WTC11 (cell line): ENCODE measurements around the gene PADI6. TPM values are rescaled to one million over a fixed set of nuclear protein-coding genes. Genes with fewer than 3 reads are reported as not detected.

Experiments used
- ATAC-seq: fragments of 200-7000 bp; cut with Tn5 transposase; 2 replicates; pipeline ENCODE4 v1.10.0; 2021; ENCODE audit warnings: mild to moderate bottlenecking, moderate library complexity
- CTCF ChIA-PET: fragments of 300-600 bp; sonication (Branson Sonifier 250); formaldehyde crosslinking; loops from one replicate; lab custom pipeline; 2021; ENCODE audit warnings: antibody characterized with exemption; lab: Charles Lee
- POLR2A ChIA-PET: fragments of 350-600 bp; sonication (Branson Sonifier 250); formaldehyde crosslinking; loops from one replicate; lab custom pipeline; 2021; ENCODE audit warnings: antibody characterized with exemption; lab: Charles Lee
- DNase-seq: peaks from one replicate; pipeline ENCODE4 v3.0.0; 2021; ENCODE audit warnings: low spot score
- H3K27ac Mint-ChIP-seq: 2 replicates; pipeline ENCODE4 v1.8.0; 2021; ENCODE audit warnings: mixed read lengths
- H3K27me3 Mint-ChIP-seq: 2 replicates; pipeline ENCODE4 v1.8.0; 2021; ENCODE audit warnings: low read depth, mild to moderate bottlenecking, moderate library complexity, mixed read lengths
- H3K36me3 Mint-ChIP-seq: 2 replicates; pipeline ENCODE4 v1.8.0; 2021; ENCODE audit warnings: mixed read lengths
- H3K4me1 Mint-ChIP-seq: 2 replicates; pipeline ENCODE4 v1.8.0; 2022; ENCODE audit warnings: mixed read lengths
- H3K4me3 Mint-ChIP-seq: 2 replicates; pipeline ENCODE4 v1.8.0; 2021; ENCODE audit warnings: mild to moderate bottlenecking, moderate library complexity, mixed read lengths
- H3K9me3 Mint-ChIP-seq: 2 replicates; pipeline ENCODE4 v1.8.0; 2021; ENCODE audit warnings: mixed read lengths
- FOXK1 ChIP-seq: sonication (generic); formaldehyde crosslinking; IDR thresholded peaks from 2 replicates; pipeline ENCODE4 v1.8.0; 2022; ENCODE audit warnings: mild to moderate bottlenecking, moderate library complexity, missing genetic modification reagents
- GABPB1 ChIP-seq: sonication (generic); formaldehyde crosslinking; IDR thresholded peaks from 2 replicates; pipeline ENCODE4 v1.8.1; 2023; ENCODE audit warnings: mild to moderate bottlenecking, missing genetic modification reagents
- GRHL2 ChIP-seq: fragments of 250-450 bp; sonication (Bioruptor Pico); IDR thresholded peaks from 2 replicates; pipeline ENCODE4 v1.8.0; 2022; ENCODE audit warnings: mild to moderate bottlenecking, moderate library complexity; ENCODE audit not compliant: insufficient replicate concordance, severe bottlenecking
- HMGA2 ChIP-seq: fragments of 250-450 bp; sonication (Bioruptor Pico); IDR thresholded peaks from 2 replicates; pipeline ENCODE4 v1.4.0; 2021; ENCODE audit warnings: mild to moderate bottlenecking, moderate library complexity
- RELA ChIP-seq: sonication (generic); formaldehyde crosslinking; IDR thresholded peaks from 2 replicates; pipeline ENCODE4 v1.8.1; 2022; ENCODE audit warnings: missing genetic modification reagents, mild to moderate bottlenecking, borderline replicate concordance
- RORB ChIP-seq: fragments of 250-450 bp; sonication (Bioruptor Pico); IDR thresholded peaks from 2 replicates; pipeline ENCODE4 v1.9.0; 2021; ENCODE audit warnings: mild to moderate bottlenecking
- ZNF121 ChIP-seq: sonication (generic); formaldehyde crosslinking; IDR thresholded peaks from 2 replicates; pipeline ENCODE4 v1.8.0; 2023; ENCODE audit warnings: missing genetic modification reagents
- ZNF219 ChIP-seq: sonication (generic); formaldehyde crosslinking; IDR thresholded peaks from 2 replicates; pipeline ENCODE4 v1.8.0; 2023; ENCODE audit warnings: missing genetic modification reagents, mild to moderate bottlenecking, borderline replicate concordance
- ZNF317 ChIP-seq: sonication (generic); formaldehyde crosslinking; IDR thresholded peaks from 2 replicates; pipeline ENCODE4 v1.8.1; 2023; ENCODE audit warnings: low read depth, mild to moderate bottlenecking, moderate library complexity, missing genetic modification reagents, borderline replicate concordance
- ZNF671 ChIP-seq: fragments of 250-450 bp; sonication (Bioruptor Pico); IDR thresholded peaks from 2 replicates; pipeline ENCODE4 v1.8.0; 2021; ENCODE audit warnings: mild to moderate bottlenecking
- total RNA-seq: library from RNA; stranded (reverse); gene quantifications from 3 replicates; pipeline ENCODE4 v1.2.3, GENCODE V29; 2021
- TF ChIP-seq, protein P1 (sequence below): sonication (generic); formaldehyde crosslinking; IDR thresholded peaks from 2 replicates; pipeline ENCODE4 v1.8.1; 2022; ENCODE audit warnings: mild to moderate bottlenecking, moderate library complexity, missing genetic modification reagents
- TF ChIP-seq, protein P2 (sequence below): sonication (generic); formaldehyde crosslinking; IDR thresholded peaks from 2 replicates; pipeline ENCODE4 v1.8.1; 2023; ENCODE audit warnings: mild to moderate bottlenecking, missing genetic modification reagents, moderate library complexity
- TF ChIP-seq, protein P3 (sequence below): sonication (generic); formaldehyde crosslinking; IDR thresholded peaks from 2 replicates; pipeline ENCODE4 v1.8.0; 2022; ENCODE audit warnings: mild to moderate bottlenecking, missing genetic modification reagents
- TF ChIP-seq, protein P4 (sequence below): fragments of 250-450 bp; sonication (Bioruptor Pico); IDR thresholded peaks from 2 replicates; pipeline ENCODE4 v1.9.0; 2021; ENCODE audit warnings: mild to moderate bottlenecking

Gene PADI6
- total RNA-seq, 1 experiment from 2014 or later = not detected

DNA sequence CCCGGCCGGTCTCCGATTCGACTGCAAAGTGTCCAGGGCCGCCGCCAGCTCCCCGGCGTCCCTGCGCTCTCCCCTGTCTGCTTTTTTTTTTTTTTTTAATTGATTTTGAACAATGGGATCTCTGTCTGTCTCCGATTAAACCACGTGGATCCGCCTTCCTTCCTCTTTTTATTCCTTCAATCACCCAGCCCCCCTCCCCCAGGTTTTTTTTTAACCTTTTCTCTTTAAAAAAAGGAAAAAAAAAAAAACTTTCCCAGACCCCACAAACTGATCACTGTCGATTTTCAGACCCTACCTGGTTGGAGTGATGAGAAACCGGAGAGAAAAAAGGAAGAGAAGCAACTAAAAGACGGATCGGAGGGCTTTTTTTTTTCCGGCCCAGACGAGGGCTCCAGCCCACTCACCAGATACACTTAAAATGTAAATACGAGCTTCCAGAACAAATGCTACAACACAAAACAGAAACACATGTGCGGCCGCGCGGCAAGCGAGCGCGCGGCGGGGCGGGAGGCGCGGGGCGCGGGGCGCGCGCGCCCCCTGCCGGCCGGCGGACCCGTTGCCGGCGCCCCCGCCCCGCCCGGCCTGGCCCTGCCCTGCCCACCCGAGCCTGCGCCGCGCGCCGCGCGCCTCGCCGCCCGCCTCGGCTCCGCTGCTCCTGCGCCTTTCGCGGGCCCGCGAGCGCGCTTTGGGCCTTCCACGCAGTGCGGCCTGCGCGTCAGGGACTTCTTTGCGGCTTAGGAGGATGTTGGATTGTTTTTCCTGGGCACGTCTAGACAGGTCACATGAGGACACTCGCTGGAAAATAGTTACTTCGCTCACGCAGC is 67.5 kb downstream of the PADI6 start, which contains the start of gene RCC2:
RCC2 (minus strand) TSS at position 428 of the 824 bp plus-strand sequence. CDS start 1,163 bp downstream, outside the sequence.
- CTCF ChIA-PET = interaction anchor here (0.6 to 3.4 kb wide), 14 partner anchors 8 to 104 kb away, joined by 3 to 19 read pairs (median 4); no protein-coding TSS in a partner anchor
- peaks cover 31% of the 10 kb centered on the region for H3K36me3 Mint-ChIP-seq
- TF ChIP-seq, protein P1, sequence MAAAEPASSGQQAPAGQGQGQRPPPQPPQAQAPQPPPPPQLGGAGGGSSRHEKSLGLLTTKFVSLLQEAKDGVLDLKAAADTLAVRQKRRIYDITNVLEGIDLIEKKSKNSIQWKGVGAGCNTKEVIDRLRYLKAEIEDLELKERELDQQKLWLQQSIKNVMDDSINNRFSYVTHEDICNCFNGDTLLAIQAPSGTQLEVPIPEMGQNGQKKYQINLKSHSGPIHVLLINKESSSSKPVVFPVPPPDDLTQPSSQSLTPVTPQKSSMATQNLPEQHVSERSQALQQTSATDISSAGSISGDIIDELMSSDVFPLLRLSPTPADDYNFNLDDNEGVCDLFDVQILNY = 0 out of 2 replicates have a peak, but pooled peaks have one; percentile 35
- TF ChIP-seq HMGA2 (CRISPR knock-in tag) (no peak), ZNF317 (CRISPR knock-in tag) (no peak), RORB (CRISPR knock-in tag) (no peak), GABPB1 (CRISPR knock-in tag) (no peak), ZNF121 (CRISPR knock-in tag) (no peak), FOXK1 (peak; percentile 57; the same call in 1 of the 2 replicates), RELA (CRISPR knock-in tag) (no peak)
- TF ChIP-seq, protein P2, sequence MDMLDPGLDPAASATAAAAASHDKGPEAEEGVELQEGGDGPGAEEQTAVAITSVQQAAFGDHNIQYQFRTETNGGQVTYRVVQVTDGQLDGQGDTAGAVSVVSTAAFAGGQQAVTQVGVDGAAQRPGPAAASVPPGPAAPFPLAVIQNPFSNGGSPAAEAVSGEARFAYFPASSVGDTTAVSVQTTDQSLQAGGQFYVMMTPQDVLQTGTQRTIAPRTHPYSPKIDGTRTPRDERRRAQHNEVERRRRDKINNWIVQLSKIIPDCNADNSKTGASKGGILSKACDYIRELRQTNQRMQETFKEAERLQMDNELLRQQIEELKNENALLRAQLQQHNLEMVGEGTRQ = peak; percentile 44; the same call in 1 of the 2 replicates
- POLR2A ChIA-PET = interaction anchor here (0.7 to 1.7 kb wide), 6 partner anchors 29 to 1736 kb away, joined by 3 to 6 read pairs (median 5); no protein-coding TSS in a partner anchor
- peak within 1 kb of the TSS; percentile 98 for H3K4me3 Mint-ChIP-seq
- peaks cover 57% of the 10 kb centered on the region for H3K4me1 Mint-ChIP-seq
- ATAC-seq = peak; percentile 21
- H3K9me3 Mint-ChIP-seq = no peaks in the 10 kb centered on the region
- peaks cover 10% of the 10 kb centered on the region for H3K27me3 Mint-ChIP-seq
- H3K27ac Mint-ChIP-seq = peak within 1 kb of the TSS; percentile 97
- DNase-seq = peak; percentile 48

DNA sequence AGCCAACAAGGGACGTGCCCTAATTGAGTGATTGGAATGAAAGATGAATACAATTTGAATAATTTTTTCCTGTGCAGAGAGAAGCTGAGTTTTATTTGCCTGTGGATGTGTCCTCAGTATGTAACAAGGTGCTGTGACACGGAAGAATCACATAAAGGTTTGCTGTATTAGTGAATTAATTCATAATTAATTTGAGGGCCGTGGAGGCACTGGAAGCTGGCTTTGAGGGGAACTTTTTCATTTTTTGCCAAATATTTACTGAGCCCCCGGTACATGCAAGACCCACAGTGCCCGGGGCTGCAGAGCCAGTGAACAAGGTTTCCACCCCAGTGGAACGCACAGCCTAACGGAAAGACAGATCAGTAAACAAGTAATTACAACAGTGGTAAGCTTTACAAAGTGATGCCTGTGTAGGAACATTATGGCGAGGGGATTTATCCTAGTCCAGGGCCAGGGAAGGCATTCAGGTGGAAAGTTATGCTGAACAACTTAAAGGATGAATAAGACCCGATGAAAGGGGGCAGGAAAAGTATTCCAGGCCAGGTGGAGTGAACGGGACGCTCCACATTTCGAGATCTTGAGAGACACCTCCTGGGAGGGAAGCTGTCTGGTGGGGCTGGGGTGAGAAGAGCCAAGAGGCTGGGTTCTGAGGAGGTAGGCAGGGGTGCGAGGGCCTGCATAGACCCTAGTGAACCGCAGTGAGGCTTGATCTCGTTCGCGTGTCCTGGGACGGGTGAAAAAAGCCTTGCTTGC is 68.3 kb downstream of the PADI6 start:
- no peaks in the 10 kb centered on the region for H3K9me3 Mint-ChIP-seq
- TF ChIP-seq RORB (CRISPR knock-in tag) (no peak), GRHL2 (no peak), ZNF671 (no peak), GABPB1 (CRISPR knock-in tag) (0 out of 2 replicates have a peak, but pooled peaks have one; percentile 31), ZNF219 (CRISPR knock-in tag) (no peak)
- TF ChIP-seq, protein P3, sequence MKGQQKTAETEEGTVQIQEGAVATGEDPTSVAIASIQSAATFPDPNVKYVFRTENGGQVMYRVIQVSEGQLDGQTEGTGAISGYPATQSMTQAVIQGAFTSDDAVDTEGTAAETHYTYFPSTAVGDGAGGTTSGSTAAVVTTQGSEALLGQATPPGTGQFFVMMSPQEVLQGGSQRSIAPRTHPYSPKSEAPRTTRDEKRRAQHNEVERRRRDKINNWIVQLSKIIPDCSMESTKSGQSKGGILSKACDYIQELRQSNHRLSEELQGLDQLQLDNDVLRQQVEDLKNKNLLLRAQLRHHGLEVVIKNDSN (CRISPR knock-in tag) = no peak
- peak overlapping the region; percentile 37 for H3K27ac Mint-ChIP-seq
- ChIA-PET POLR2A (interaction anchor here (0.7 to 1.7 kb wide), 3 partner anchors 30 to 1658 kb away, joined by 3 to 6 read pairs (median 4); no protein-coding TSS in a partner anchor), CTCF (interaction anchor here (0.8 to 3.4 kb wide), 14 partner anchors 8 to 104 kb away, joined by 3 to 19 read pairs (median 4); no protein-coding TSS in a partner anchor)
- H3K27me3 Mint-ChIP-seq = peaks cover 10% of the 10 kb centered on the region
- peak overlapping the region; percentile 77 for H3K4me3 Mint-ChIP-seq
- peaks cover 23% of the 10 kb centered on the region for H3K36me3 Mint-ChIP-seq
- ATAC-seq = no peak
- no peak for DNase-seq
- H3K4me1 Mint-ChIP-seq = peaks cover 49% of the 10 kb centered on the region

DNA sequence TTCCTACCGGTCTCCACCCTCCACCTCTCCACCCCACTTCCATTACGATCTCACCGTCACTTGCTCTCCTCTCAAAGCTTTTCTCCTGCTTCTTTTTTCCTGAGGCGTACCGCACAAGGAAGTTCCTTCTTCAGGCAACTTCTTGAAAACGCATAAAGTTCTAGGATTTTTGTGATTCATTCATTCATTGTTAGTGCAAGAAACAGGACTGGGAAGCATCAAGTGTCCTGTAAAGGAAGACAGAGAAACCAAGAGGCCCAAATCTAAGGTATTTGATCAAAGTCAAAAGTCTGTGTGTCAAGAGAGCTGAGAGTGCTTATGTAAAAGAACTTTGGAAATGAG is 68.8 kb downstream of the PADI6 start:
- ChIA-PET POLR2A (no interaction called here), CTCF (interaction anchor here (1.0 to 3.4 kb wide), 7 partner anchors 9 to 67 kb away, joined by 3 to 19 read pairs (median 3); no protein-coding TSS in a partner anchor)
- Mint-ChIP-seq H3K4me1 (peaks cover 44% of the 10 kb centered on the region), H3K27me3 (peaks cover 10% of the 10 kb centered on the region), H3K4me3 (peak overlapping the region; percentile 77), H3K27ac (peak overlapping the region; percentile 41; the same call in 1 of the 2 replicates), H3K36me3 (peaks cover 17% of the 10 kb centered on the region), H3K9me3 (no peaks in the 10 kb centered on the region)
- TF ChIP-seq, protein P4, sequence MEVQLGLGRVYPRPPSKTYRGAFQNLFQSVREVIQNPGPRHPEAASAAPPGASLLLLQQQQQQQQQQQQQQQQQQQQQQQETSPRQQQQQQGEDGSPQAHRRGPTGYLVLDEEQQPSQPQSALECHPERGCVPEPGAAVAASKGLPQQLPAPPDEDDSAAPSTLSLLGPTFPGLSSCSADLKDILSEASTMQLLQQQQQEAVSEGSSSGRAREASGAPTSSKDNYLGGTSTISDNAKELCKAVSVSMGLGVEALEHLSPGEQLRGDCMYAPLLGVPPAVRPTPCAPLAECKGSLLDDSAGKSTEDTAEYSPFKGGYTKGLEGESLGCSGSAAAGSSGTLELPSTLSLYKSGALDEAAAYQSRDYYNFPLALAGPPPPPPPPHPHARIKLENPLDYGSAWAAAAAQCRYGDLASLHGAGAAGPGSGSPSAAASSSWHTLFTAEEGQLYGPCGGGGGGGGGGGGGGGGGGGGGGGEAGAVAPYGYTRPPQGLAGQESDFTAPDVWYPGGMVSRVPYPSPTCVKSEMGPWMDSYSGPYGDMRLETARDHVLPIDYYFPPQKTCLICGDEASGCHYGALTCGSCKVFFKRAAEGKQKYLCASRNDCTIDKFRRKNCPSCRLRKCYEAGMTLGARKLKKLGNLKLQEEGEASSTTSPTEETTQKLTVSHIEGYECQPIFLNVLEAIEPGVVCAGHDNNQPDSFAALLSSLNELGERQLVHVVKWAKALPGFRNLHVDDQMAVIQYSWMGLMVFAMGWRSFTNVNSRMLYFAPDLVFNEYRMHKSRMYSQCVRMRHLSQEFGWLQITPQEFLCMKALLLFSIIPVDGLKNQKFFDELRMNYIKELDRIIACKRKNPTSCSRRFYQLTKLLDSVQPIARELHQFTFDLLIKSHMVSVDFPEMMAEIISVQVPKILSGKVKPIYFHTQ = no peak
- no peak for ATAC-seq
- no peak for DNase-seq
